OCI-LY3 (cell line): Measurements from ENCODE around the gene BCL2L14.

Source experiments
- H2AFZ ChIP-seq: fragments of 200-600, 300-600 bp; shearing (Covaris generic); 2 replicates; pipeline ENCODE4 v1.6.0; 2014; ENCODE audit warnings: antibody characterized with exemption, low read depth, low read length
- H3K27ac ChIP-seq: fragments of 200-600, 300-600 bp; sonication (generic); 2 replicates; pipeline ENCODE4 v1.5.1; 2014; ENCODE audit warnings: mild to moderate bottlenecking, low read length, moderate library complexity, mixed read lengths
- H3K27me3 ChIP-seq: fragments of 200-600, 300-600 bp; sonication (generic); 2 replicates; pipeline ENCODE4 v1.6.1; 2014; ENCODE audit warnings: low read depth, low read length, mixed read lengths
- H3K36me3 ChIP-seq: fragments of 200-600, 300-600 bp; sonication (generic); replicated peaks from 2 replicates; pipeline ENCODE3; 2014; ENCODE audit warnings: low read depth, low read length, mixed read lengths
- H3K4me1 ChIP-seq: fragments of 300-600, 200-600 bp; sonication (generic); 2 replicates; pipeline ENCODE4 v1.6.1; 2014; ENCODE audit warnings: low read length, mixed read lengths
- H3K4me2 ChIP-seq: fragments of 200-600, 300-600 bp; sonication (generic); 2 replicates; pipeline ENCODE4 v1.6.1; 2014; ENCODE audit warnings: low read length, mixed read lengths
- H3K4me3 ChIP-seq: fragments of 300-600, 200-600 bp; sonication (generic); 2 replicates; pipeline ENCODE4 v1.5.1; 2014; ENCODE audit warnings: antibody characterized with exemption, mild to moderate bottlenecking, low read length, moderate library complexity
- H3K79me2 ChIP-seq: fragments of 300-600, 200-600 bp; shearing (Covaris generic); 2 replicates; pipeline ENCODE4 v1.6.1; 2014; ENCODE audit warnings: mild to moderate bottlenecking, low read length, mixed read lengths
- H3K9ac ChIP-seq: fragments of 300-600, 200-600 bp; shearing (Covaris generic); 2 replicates; pipeline ENCODE4 v1.6.0; 2014; ENCODE audit warnings: mild to moderate bottlenecking, low read length, moderate library complexity
- H3K9me3 ChIP-seq: fragments of 200-600, 300-600 bp; shearing (Covaris generic); 2 replicates; pipeline ENCODE4 v1.6.1; 2014; ENCODE audit warnings: low read length, mixed read lengths; ENCODE audit not compliant: insufficient read depth
- H4K20me1 ChIP-seq: fragments of 200-600, 300-600 bp; sonication (generic); 2 replicates; pipeline ENCODE4 v1.6.1; 2016; ENCODE audit warnings: low read length, mixed read lengths; ENCODE audit not compliant: insufficient read depth
- EZH2phosphoT487 ChIP-seq: fragments of 200-600 bp; shearing (Covaris generic); IDR thresholded peaks from 2 replicates; pipeline ENCODE4 v1.6.1; 2018; ENCODE audit warnings: antibody characterized with exemption, mixed run types, low read depth
- TF ChIP-seq, protein P1 (sequence below): fragments of 200-600, 300-600 bp; sonication (generic); IDR thresholded peaks from 2 replicates; pipeline ENCODE4 v1.5.1; 2014; ENCODE audit warnings: antibody characterized with exemption, low read length, low read depth

BCL2L14 gene

DNA sequence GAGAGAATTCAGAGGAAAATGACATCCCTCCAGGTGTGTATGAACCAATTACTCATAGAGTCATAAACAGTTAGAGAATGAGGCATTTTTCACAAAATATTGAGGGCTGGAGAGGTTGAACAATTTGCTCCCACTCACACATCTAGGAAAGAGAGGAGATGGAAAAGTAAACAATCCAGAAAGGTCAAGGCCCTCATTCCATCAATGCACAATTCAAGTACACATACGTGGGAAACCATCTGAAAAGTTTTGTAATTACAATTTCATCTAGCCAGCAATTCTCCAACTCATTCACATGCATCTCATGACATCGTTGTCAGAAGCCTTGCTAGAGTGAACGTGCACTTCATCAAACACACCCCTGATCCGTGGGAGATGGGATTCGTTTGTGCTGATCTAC, 15.7 kb upstream of the BCL2L14 start:
- H3K4me2 ChIP-seq = no peak overlapping the region
- TF ChIP-seq, protein P1, sequence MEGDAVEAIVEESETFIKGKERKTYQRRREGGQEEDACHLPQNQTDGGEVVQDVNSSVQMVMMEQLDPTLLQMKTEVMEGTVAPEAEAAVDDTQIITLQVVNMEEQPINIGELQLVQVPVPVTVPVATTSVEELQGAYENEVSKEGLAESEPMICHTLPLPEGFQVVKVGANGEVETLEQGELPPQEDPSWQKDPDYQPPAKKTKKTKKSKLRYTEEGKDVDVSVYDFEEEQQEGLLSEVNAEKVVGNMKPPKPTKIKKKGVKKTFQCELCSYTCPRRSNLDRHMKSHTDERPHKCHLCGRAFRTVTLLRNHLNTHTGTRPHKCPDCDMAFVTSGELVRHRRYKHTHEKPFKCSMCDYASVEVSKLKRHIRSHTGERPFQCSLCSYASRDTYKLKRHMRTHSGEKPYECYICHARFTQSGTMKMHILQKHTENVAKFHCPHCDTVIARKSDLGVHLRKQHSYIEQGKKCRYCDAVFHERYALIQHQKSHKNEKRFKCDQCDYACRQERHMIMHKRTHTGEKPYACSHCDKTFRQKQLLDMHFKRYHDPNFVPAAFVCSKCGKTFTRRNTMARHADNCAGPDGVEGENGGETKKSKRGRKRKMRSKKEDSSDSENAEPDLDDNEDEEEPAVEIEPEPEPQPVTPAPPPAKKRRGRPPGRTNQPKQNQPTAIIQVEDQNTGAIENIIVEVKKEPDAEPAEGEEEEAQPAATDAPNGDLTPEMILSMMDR = no peak
- TF ChIP-seq EZH2phosphoT487 = no peak

DNA sequence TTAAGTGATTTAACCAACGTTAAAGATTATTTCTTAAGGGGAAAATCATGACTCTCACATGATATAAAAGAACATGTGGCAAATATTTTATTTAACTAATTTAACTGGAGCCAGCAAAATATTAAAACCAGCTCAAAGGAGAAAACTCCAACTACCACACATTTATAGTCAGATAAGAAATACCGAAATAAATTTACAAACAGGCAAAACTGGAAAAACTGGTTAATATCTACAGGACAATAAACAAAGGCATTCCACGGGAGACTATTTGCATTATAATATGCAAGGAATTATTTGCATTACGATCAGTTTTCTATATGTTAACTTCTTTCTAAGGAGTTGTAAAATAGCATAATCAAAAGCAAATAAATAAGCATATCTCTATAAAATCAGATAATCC, 13.8 kb upstream of the BCL2L14 start:
- TF ChIP-seq, protein P1 = no peak
- TF ChIP-seq EZH2phosphoT487 = no peak
- Histone ChIP-seq H3K27ac (no peak overlapping the region), H3K4me2 (no peak overlapping the region), H3K79me2 (no peaks in the 10 kb centered on the region), H3K9me3 (no peaks in the 10 kb centered on the region), H3K4me3 (no peak overlapping the region), H3K9ac (no peak overlapping the region), H3K36me3 (no peaks in the 10 kb centered on the region), H2AFZ (no peak overlapping the region), H3K27me3 (no peaks in the 10 kb centered on the region), H3K4me1 (no peaks in the 10 kb centered on the region), H4K20me1 (no peaks in the 10 kb centered on the region)

More for the DNA sequence above, 15.7 kb upstream of the BCL2L14 start:
- Histone ChIP-seq H3K36me3 (no peaks in the 10 kb centered on the region), H4K20me1 (no peaks in the 10 kb centered on the region), H3K79me2 (no peaks in the 10 kb centered on the region), H3K4me1 (no peaks in the 10 kb centered on the region), H3K9me3 (no peaks in the 10 kb centered on the region), H2AFZ (no peak overlapping the region), H3K27me3 (no peaks in the 10 kb centered on the region), H3K9ac (no peak overlapping the region), H3K4me3 (no peak overlapping the region), H3K27ac (no peak overlapping the region)

DNA sequence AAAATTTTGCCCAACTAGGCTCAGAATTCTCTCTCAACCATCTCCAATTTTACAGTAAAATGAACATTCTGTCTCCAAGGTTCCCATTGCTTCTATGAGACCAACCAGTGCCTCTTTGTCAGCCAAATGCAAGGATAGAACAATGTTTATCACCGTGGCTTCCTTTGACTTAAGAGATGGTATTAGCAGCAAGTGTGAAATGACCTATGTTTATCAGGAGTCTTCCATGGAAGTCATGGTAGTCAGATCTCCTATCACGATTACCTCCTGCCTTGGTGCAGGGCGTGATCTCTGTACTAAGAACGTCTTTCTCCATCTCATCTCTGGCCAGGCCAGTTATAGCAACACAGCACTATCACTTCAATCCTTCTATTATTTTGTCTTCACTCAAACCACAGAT, 6.1 kb upstream of the BCL2L14 start:
- H3K27me3 ChIP-seq = peaks cover 11% of the 10 kb centered on the region
- no peak overlapping the region for H3K4me3 ChIP-seq
- no peak overlapping the region for H3K4me2 ChIP-seq
- H3K4me1 ChIP-seq = no peaks in the 10 kb centered on the region
- H2AFZ ChIP-seq = no peak overlapping the region
- H3K79me2 ChIP-seq = no peaks in the 10 kb centered on the region
- H4K20me1 ChIP-seq = no peaks in the 10 kb centered on the region
- no peak overlapping the region for H3K27ac ChIP-seq
- no peaks in the 10 kb centered on the region for H3K36me3 ChIP-seq
- no peaks in the 10 kb centered on the region for H3K9me3 ChIP-seq
- no peak overlapping the region for H3K9ac ChIP-seq
- TF ChIP-seq EZH2phosphoT487 = no peak
- TF ChIP-seq, protein P1 = no peak

DNA sequence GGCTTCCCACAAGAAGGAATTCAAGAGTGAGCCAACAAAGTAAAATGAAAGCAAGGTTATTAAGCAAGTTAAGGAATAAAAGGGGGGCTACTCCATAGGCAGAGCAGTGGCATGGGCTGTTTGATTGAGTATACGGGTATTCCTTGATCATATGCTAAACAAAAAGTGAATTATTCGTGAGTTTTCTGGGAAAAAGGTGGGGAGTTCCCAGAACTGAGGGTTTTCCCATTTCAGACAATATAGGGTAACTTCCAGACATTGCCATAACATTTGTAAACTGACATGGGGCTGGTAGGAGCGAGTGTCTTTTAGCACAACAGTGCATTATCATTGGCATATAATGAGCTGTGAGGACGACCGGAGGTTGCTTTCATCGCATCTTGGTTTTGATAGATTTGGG, 2.0 kb upstream of the BCL2L14 start:
- Histone ChIP-seq H3K9ac (no peak overlapping the region), H3K36me3 (no peaks in the 10 kb centered on the region), H3K9me3 (no peaks in the 10 kb centered on the region), H3K27ac (no peak overlapping the region), H3K27me3 (peaks cover 22% of the 10 kb centered on the region), H3K79me2 (no peaks in the 10 kb centered on the region), H2AFZ (no peak overlapping the region), H3K4me1 (peaks cover 20% of the 10 kb centered on the region), H3K4me3 (no peak overlapping the region), H3K4me2 (no peak overlapping the region), H4K20me1 (no peaks in the 10 kb centered on the region)
- TF ChIP-seq EZH2phosphoT487 = no peak
- TF ChIP-seq, protein P1 = no peak
